Measurements from ENCODE around the gene RAB12.

The RAB12 gene

DNA sequence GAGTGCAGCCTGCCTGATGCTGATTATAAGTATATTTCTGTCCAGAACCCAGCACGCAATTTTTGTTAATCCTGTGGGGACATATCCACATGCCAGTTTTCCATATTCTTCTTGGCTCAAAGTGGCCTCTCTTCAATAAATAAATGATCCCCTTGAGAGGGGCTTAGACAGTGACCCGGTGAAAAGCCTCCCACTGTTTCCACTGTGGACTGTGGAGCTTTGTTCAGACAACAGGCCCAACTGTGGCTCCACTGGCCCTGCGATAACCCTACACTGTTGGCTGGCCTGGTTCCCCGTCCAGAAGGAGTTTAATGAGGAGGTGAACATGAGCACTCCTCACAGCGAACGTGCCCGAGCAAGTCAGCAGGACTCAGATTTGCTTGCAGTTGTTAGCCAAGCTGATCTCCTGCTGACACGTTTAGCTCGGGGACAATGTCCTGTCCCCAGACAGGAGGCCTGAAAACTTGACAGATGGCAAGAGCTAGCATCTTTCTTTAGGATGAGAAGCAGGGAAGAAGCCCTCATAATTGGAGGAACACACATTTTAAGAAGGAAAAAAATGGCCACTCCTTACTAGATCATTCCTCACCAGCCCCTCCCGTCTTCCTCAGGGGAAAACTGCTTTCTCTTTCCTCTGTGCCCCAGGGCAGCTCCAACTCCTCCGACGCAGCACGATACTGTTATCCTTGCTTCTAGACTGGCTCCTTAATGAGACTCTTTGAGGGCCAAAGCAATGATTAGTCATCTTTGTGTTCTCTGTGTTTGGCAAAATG is 76.1 kb downstream of the RAB12 start:
- H2BK15ac ChIP-seq (replicated peaks; ENCODE audit: low read depth): no peak overlapping the region
- H2BK120ac ChIP-seq (ENCODE audit: low read depth, low read length): no peak overlapping the region
- H3K36me3 ChIP-seq (ENCODE audit: control insufficient read depth, insufficient read depth, low read length): no peaks in the 10 kb centered on the region
- H3K79me2 ChIP-seq (ENCODE audit: control insufficient read depth, insufficient read depth, low read length): no peaks in the 10 kb centered on the region
- no peak overlapping the region for H3K23ac ChIP-seq (ENCODE audit: low read length)
- no peak overlapping the region for H3K18ac ChIP-seq (ENCODE audit: low read length)
- no peak overlapping the region for H3K27ac ChIP-seq (ENCODE audit: low read depth, low read length)
- no peak overlapping the region for H4K5ac ChIP-seq (ENCODE audit: low read length)
- no peak overlapping the region for H2AK5ac ChIP-seq (ENCODE audit: low read length)
- no peaks in the 10 kb centered on the region for H3K27me3 ChIP-seq (ENCODE audit: insufficient read depth, low read length, poor library complexity)
- H3K4ac ChIP-seq (ENCODE audit: low read depth, low read length): peak overlapping the region; percentile 63
- WGBS (ENCODE audit: extremely low coverage, insufficient coverage, low lambda C conversion rate): no CpG with 5 or more reads among the region's 13 CpGs
- H3K9ac ChIP-seq (ENCODE audit: low read length): no peak overlapping the region
- H3K4me3 ChIP-seq (ENCODE audit: low read length): no peak overlapping the region
- DNase-seq: peak; percentile 22
- no peak overlapping the region for H2BK5ac ChIP-seq (ENCODE audit: low read length)
- no peak overlapping the region for H3K4me2 ChIP-seq (ENCODE audit: low read length)
- H3K4me1 ChIP-seq (ENCODE audit: control insufficient read depth, low read depth, low read length): peaks cover 7% of the 10 kb centered on the region
- no peaks in the 10 kb centered on the region for H3K79me1 ChIP-seq (ENCODE audit: low read length)
- H4K8ac ChIP-seq (ENCODE audit: low read depth, low read length): no peak overlapping the region
- peak overlapping the region; percentile 18 for H3K56ac ChIP-seq (ENCODE audit: low read length)

DNA sequence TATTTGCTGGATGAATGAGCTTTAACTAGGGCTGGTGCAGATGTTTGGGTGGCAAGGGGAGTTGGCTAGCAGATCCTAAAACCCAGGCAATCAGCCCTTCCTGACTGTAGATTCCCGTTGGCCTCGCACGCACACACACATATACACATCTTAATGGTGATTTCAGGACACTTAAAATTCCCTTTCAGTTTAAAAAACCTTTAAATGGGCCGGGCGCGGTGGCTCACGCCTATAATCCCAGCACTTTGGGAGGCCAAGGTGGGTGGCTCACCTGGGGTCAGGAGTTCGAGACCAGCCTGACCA is 76.6 kb downstream of the RAB12 start:
- no peak overlapping the region for H3K4me2 ChIP-seq (ENCODE audit: low read length)
- no peak overlapping the region for H2AK5ac ChIP-seq (ENCODE audit: low read length)
- no peak overlapping the region for H3K4me3 ChIP-seq (ENCODE audit: low read length)
- H3K79me1 ChIP-seq (ENCODE audit: low read length): no peaks in the 10 kb centered on the region
- H4K8ac ChIP-seq (ENCODE audit: low read depth, low read length): no peak overlapping the region
- H3K4me1 ChIP-seq (ENCODE audit: control insufficient read depth, low read depth, low read length): peaks cover 7% of the 10 kb centered on the region
- no peaks in the 10 kb centered on the region for H3K79me2 ChIP-seq (ENCODE audit: control insufficient read depth, insufficient read depth, low read length)
- H2BK120ac ChIP-seq (ENCODE audit: low read depth, low read length): no peak overlapping the region
- DNase-seq: no peak
- no peak overlapping the region for H3K9ac ChIP-seq (ENCODE audit: low read length)
- no peaks in the 10 kb centered on the region for H3K36me3 ChIP-seq (ENCODE audit: control insufficient read depth, insufficient read depth, low read length)
- no peak overlapping the region for H2BK15ac ChIP-seq (replicated peaks; ENCODE audit: low read depth)
- H3K56ac ChIP-seq (ENCODE audit: low read length): no peak overlapping the region
- no peak overlapping the region for H3K23ac ChIP-seq (ENCODE audit: low read length)
- no peak overlapping the region for H3K27ac ChIP-seq (ENCODE audit: low read depth, low read length)
- no peak overlapping the region for H3K4ac ChIP-seq (ENCODE audit: low read depth, low read length)
- H2BK5ac ChIP-seq (ENCODE audit: low read length): no peak overlapping the region
- H3K27me3 ChIP-seq (ENCODE audit: insufficient read depth, low read length, poor library complexity): no peaks in the 10 kb centered on the region
- WGBS (ENCODE audit: extremely low coverage, insufficient coverage, low lambda C conversion rate): no CpG with 5 or more reads among the region's 8 CpGs
- no peak overlapping the region for H3K18ac ChIP-seq (ENCODE audit: low read length)
- H4K5ac ChIP-seq (ENCODE audit: low read length): no peak overlapping the region

DNA sequence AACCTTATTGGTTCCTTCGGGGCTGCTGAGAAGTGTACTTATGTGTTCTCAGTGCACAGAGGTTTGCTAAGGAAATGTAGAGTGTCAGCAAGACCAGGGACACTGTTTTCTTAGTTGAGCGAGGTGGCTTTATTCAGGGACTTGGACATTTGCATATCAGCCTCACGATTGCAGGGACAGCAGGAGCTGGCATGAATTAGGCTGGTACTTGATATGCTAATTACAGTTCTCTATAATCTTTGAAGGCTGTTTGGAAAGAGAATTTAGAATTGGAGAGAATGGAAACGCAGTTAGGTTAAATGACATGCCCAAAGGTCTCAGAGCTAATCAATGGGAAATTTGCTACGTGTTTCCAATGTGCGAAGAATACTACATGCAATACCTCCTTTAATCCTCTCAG is 77.4 kb downstream of the RAB12 start:
- WGBS (ENCODE audit: extremely low coverage, insufficient coverage, low lambda C conversion rate): no CpG with 5 or more reads among the region's 6 CpGs
- peak; percentile 59 for DNase-seq
- no peak overlapping the region for H4K8ac ChIP-seq (ENCODE audit: low read depth, low read length)
- H3K79me2 ChIP-seq (ENCODE audit: control insufficient read depth, insufficient read depth, low read length): no peaks in the 10 kb centered on the region
- no peak overlapping the region for H3K4me3 ChIP-seq (ENCODE audit: low read length)
- no peak overlapping the region for H4K5ac ChIP-seq (ENCODE audit: low read length)
- H3K18ac ChIP-seq (ENCODE audit: low read length): no peak overlapping the region
- no peak overlapping the region for H2BK120ac ChIP-seq (ENCODE audit: low read depth, low read length)
- H3K4ac ChIP-seq (ENCODE audit: low read depth, low read length): no peak overlapping the region
- H2BK5ac ChIP-seq (ENCODE audit: low read length): no peak overlapping the region
- H3K27ac ChIP-seq (ENCODE audit: low read depth, low read length): no peak overlapping the region
- no peaks in the 10 kb centered on the region for H3K36me3 ChIP-seq (ENCODE audit: control insufficient read depth, insufficient read depth, low read length)
- no peak overlapping the region for H3K4me2 ChIP-seq (ENCODE audit: low read length)
- H3K79me1 ChIP-seq (ENCODE audit: low read length): no peaks in the 10 kb centered on the region
- H3K9ac ChIP-seq (ENCODE audit: low read length): no peak overlapping the region
- H3K4me1 ChIP-seq (ENCODE audit: control insufficient read depth, low read depth, low read length): peaks cover 7% of the 10 kb centered on the region
- H3K27me3 ChIP-seq (ENCODE audit: insufficient read depth, low read length, poor library complexity): no peaks in the 10 kb centered on the region
- H3K56ac ChIP-seq (ENCODE audit: low read length): no peak overlapping the region
- H3K23ac ChIP-seq (ENCODE audit: low read length): no peak overlapping the region
- H2AK5ac ChIP-seq (ENCODE audit: low read length): no peak overlapping the region
- no peak overlapping the region for H2BK15ac ChIP-seq (replicated peaks; ENCODE audit: low read depth)

DNA sequence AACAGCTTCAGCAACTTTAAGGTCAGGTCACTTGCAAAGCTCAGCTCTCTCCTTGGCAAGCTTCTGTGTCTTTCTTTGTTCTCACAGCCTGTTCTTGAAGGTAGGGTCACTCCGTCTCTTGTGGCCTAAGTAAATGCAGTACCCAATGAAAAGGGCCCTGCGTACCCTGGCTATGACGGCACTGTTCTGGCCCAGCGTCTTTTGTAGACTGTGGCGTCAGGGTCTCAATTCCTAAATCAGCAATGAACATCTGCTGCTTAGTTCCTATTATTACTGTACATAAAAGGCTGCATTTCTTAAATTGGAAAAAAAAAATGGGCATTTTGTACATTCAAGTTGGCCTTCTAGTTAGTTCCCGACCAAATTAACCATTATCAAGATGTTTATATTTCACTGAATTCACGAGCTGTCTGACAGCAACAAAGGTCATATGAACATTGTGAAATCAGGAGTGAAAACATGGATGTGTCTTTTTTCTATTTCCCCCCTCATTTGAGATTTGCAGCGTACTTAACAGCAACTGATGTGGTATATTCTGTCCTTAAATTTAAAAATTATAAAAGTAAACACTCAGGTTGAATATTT is 79.1 kb downstream of the RAB12 start:
- Histone ChIP-seq H3K27me3 (ENCODE audit: insufficient read depth, low read length, poor library complexity) (no peaks in the 10 kb centered on the region), H3K4me2 (ENCODE audit: low read length) (no peak overlapping the region), H2BK120ac (ENCODE audit: low read depth, low read length) (no peak overlapping the region), H3K4ac (ENCODE audit: low read depth, low read length) (no peak overlapping the region), H3K18ac (ENCODE audit: low read length) (no peak overlapping the region), H3K79me1 (ENCODE audit: low read length) (no peaks in the 10 kb centered on the region), H3K27ac (ENCODE audit: low read depth, low read length) (no peak overlapping the region), H4K5ac (ENCODE audit: low read length) (no peak overlapping the region), H2BK5ac (ENCODE audit: low read length) (no peak overlapping the region), H4K8ac (ENCODE audit: low read depth, low read length) (no peak overlapping the region), H3K36me3 (ENCODE audit: control insufficient read depth, insufficient read depth, low read length) (no peaks in the 10 kb centered on the region), H3K23ac (ENCODE audit: low read length) (no peak overlapping the region), H2BK15ac (replicated peaks; ENCODE audit: low read depth) (no peak overlapping the region), H3K56ac (ENCODE audit: low read length) (no peak overlapping the region), H3K4me1 (ENCODE audit: control insufficient read depth, low read depth, low read length) (peaks cover 7% of the 10 kb centered on the region), H3K9ac (ENCODE audit: low read length) (no peak overlapping the region), H3K4me3 (ENCODE audit: low read length) (no peak overlapping the region), H2AK5ac (ENCODE audit: low read length) (no peak overlapping the region), H3K79me2 (ENCODE audit: control insufficient read depth, insufficient read depth, low read length) (no peaks in the 10 kb centered on the region)
- no CpG with 5 or more reads among the region's 8 CpGs for WGBS (ENCODE audit: extremely low coverage, insufficient coverage, low lambda C conversion rate)
- no peak for DNase-seq

DNA sequence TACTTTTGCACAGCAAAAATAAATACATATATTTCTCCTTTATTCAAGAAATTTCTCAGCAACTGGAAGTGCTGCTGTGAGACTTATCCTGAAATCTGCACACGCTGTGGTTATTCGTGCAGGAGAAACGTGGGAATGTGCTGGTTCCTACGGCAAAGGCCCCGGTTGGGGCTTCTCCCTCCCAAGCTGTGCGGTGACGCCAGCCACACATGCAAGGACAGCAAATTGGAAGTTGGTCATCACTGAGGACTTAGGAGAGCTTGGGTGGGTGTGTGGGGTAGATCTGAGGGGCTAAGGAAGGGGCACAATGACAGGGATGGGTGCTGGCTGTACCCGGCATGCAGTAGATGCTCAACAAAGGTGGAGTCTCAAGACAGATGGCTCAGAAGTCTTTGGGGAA is 79.6 kb downstream of the RAB12 start:
- Histone ChIP-seq H2AK5ac (ENCODE audit: low read length) (no peak overlapping the region), H3K27ac (ENCODE audit: low read depth, low read length) (no peak overlapping the region), H3K9ac (ENCODE audit: low read length) (no peak overlapping the region), H3K18ac (ENCODE audit: low read length) (no peak overlapping the region), H2BK5ac (ENCODE audit: low read length) (no peak overlapping the region), H3K79me2 (ENCODE audit: control insufficient read depth, insufficient read depth, low read length) (no peaks in the 10 kb centered on the region), H3K4me3 (ENCODE audit: low read length) (no peak overlapping the region), H3K4me1 (ENCODE audit: control insufficient read depth, low read depth, low read length) (peaks cover 7% of the 10 kb centered on the region), H3K27me3 (ENCODE audit: insufficient read depth, low read length, poor library complexity) (no peaks in the 10 kb centered on the region), H3K4me2 (ENCODE audit: low read length) (no peak overlapping the region), H3K23ac (ENCODE audit: low read length) (no peak overlapping the region), H2BK120ac (ENCODE audit: low read depth, low read length) (no peak overlapping the region), H4K8ac (ENCODE audit: low read depth, low read length) (no peak overlapping the region), H3K4ac (ENCODE audit: low read depth, low read length) (no peak overlapping the region), H3K56ac (ENCODE audit: low read length) (no peak overlapping the region), H4K5ac (ENCODE audit: low read length) (no peak overlapping the region), H3K36me3 (ENCODE audit: control insufficient read depth, insufficient read depth, low read length) (no peaks in the 10 kb centered on the region), H3K79me1 (ENCODE audit: low read length) (no peaks in the 10 kb centered on the region), H2BK15ac (replicated peaks; ENCODE audit: low read depth) (no peak overlapping the region)
- no CpG with 5 or more reads among the region's 8 CpGs for WGBS (ENCODE audit: extremely low coverage, insufficient coverage, low lambda C conversion rate)
- DNase-seq: no peak
